Stimulated activated CD4-positive, alpha-beta T cell treated with anti-CD3 and anti-CD28 coated beads, TNF-alpha, amount 100 ng/mL, for 1 hour (primary cell): ENCODE results near the gene VPS13C.

ENCODE experiments used
- DNase-seq, 3 donors: peaks; one replicate each; pipeline ENCODE4 v3.0.0-alpha.2; 2020; ENCODE audit warnings: low read depth in 3 of 3, low spot score in 1 of 3

VPS13C gene

GRCh38 chr15:62060113-62060895 lies at the start of gene VPS13C:
Gene VPS13C, minus strand, starts transcription at chr15:62060447. Its CDS starts 73 bp downstream, at chr15:62060374.
- peak; percentile 77 to 82 (median 79) for DNase-seq

DNA sequence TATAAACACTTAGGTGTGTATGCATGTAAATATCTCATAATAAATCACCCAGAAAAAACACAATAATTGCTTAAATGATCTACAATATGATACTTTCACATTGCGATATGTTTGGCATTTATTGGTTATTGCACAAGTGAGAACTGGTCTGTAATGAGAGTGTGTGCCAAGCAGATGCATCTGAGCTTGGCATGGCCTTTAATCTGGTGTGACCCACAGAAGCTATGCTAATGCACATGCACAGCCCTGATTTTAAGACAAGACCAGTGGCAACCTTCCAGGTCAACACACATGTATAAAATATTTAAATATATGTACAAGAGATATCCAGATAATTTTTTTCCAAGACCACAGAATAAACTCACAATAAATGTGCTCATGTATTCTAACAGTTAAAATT lies 49.2 kb upstream of the VPS13C start:
- no peak for DNase-seq

- no peak for DNase-seq
Measured at GRCh38 chr15:62108411-62108810, 48.2 kb upstream of the VPS13C start.

DNA sequence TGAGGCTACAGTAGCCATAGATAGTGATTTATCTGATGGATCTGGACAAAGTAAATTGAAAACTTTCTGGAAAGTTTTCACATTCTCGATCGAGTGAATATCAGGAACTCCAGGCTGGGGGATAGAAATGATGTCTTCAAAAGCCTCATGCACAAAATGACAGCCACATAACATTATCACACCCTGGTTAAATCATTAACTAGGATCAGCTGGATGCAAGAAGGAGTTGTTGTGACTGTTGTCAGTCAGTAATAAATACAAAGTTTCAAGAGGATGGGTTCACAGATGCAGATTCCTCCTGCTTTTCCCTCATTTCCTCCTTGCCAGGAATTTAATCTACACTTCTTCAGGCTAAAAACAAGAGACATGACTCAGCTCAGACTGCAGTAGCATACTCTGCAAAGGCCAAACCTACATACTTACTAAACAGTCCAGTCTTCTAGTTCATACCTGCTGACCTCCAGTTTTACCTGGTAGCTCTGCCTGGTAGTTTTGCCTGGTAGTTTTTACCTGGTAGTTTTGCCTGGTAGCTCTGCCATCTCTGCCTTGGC lies 47.4 kb upstream of the VPS13C start:
- DNase-seq = no peak

DNA sequence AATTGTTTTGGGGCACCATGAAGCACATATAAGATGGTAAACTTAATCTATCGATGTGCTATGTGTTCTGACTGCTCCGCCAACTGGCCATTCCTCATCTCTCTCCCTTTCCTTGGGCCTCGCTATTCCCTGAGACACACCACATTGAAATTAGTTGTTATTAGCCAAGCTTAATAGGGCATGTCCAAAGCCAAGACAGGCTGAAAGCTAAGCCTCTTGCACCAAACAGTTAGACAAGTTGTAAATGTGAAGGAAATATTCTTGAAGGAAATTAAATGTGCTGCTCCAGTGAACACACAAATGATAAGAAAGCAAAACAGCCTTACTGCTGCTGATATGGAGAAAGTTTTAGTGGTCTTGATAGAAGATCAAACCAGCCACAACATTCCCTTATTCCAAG lies 45.8 kb upstream of the VPS13C start:
- no peak for DNase-seq

GRCh38 chr15:62105266-62105665 lies 45.0 kb upstream of the VPS13C start:
- no peak for DNase-seq

DNA sequence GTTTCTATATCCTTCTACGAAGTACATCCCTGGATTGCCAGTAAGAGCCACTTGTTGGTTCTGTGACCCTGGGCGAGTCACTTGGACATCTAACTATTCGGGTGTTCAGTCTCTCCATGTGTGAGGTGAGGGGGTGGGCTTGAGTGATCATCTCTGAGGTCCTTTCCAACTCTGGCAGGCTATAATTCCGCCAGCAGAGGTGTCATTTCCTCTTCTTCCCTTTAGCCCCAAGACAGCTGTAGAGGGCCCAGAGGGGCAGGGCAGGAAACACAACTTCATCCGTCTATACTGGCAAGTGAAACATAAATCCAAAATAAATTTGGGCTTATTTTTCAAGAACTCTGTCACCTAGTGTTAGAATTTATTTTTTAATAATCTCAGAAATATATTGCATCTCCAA lies 44.6 kb upstream of the VPS13C start:
- no peak for DNase-seq

- DNase-seq = no peak
Measured at GRCh38 chr15:62104401-62104800, 44.2 kb upstream of the VPS13C start.

DNA sequence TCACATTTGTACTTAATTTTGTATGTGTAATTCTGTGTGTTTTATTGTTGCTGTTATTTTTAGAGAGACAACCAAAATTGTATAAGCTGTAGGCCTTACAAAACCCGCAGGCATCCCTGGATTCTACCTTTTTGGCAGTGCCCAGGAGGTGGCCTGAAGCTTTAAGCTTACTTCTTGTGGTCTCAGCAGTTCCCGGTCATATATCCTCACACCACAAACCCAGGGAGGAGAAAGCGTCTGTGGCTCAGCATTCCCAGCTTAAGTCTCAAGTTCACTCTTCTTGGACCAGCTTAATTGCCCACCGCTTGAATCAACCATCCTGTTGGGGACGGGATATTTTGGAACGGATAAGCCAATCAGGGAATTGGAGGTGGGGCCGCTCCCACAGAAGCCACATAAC lies 43.2 kb upstream of the VPS13C start:
- no peak for DNase-seq

DNA sequence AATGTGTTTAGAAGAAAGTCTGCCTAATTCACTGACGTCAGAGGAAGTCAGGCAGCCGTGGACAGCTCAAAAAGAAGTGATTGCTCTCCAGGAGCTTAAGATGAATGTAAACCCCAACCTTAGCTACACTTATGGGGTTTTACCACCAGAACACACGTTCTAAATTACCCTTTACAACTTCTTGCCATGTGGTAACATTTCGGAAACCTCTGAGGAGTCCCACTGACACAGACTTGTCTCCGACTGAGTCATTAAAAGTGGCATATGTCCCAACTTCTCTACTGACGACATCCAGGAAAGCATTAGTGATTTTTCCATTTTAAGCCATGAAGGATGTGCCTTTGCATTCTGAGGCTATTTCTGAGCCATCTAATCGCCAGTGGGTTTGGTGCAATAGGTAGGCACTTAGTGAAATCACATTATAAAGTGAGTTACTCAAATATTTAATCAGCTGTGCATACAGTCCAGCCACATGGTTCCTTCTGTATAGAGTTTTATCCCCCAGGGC lies 38.9 kb upstream of the VPS13C start:
- no peak for DNase-seq

DNA sequence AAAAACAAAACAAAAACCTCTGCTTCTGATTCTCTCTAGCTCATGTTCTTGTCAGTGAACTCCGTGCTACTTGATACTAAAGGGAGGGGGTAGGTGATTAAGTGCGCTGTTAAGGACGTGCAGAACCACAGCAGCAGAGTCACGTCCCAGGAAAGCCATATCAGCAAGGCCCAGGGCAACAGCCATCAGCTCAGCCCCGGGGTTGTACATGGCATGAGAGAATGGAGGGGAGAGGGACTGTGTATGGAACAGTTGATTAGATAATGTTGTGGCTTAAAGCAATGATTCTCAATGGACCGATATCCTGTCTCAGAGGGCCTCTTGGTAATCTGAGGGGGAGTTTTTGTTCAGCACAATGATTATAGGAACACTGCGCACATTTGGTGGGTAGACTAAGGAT lies 34.1 kb upstream of the VPS13C start:
- DNase-seq = no peak

- DNase-seq = no peak
Measured at GRCh38 chr15:62093809-62094208, 33.6 kb upstream of the VPS13C start.

GRCh38 chr15:62090988-62091387 lies 30.7 kb upstream of the VPS13C start:
- DNase-seq = no peak

- DNase-seq = no peak
Measured at GRCh38 chr15:62089616-62090015, 29.4 kb upstream of the VPS13C start.

DNA sequence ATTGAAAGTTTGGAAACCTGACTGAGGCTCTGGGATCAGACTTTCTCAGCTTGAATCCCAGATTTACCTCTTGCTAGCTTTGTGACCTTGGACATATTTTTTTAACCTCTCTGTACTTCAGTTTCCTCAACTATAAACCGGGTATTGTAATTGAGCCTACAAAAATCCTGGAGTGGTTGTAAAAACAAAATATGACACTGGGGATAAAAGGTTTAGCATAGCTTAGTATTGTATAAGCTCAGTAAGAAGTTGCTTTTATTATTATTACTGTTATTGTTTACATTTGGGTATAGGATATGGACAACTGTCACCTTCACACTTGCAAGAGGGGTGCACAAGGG lies 28.1 kb upstream of the VPS13C start:
- DNase-seq = no peak

DNA sequence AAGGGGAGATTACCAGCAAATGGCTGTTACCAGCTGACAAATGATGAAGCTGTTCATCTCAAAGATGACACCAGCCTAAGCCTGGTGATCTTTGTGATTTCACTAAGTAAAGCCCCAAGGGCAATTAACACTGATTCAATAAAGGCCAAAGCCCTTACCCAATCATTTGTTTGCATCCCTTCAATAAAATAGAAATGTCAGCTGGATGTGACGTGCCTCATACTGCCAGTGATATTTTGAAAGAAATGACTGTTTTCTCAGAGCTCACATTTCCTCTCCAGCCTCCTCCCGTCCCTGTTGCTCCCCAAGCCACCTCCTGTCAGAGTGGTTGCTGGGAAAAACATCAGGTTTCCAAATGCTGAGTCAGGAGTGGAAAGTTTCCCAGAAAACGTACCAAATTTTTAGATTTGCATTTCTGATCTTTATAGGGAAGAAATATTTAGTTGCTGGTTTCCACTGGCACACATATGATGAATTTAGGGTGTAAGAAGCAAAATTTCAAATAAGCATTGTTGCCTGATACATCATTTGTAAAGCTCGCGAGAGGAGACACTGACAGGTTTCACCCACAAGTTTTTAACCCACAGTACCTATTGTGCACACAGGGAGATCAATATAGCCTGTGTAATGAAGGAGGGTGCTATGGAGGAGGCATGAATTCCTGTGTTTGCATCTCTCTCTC lies 27.6 kb upstream of the VPS13C start:
- no peak for DNase-seq

DNA sequence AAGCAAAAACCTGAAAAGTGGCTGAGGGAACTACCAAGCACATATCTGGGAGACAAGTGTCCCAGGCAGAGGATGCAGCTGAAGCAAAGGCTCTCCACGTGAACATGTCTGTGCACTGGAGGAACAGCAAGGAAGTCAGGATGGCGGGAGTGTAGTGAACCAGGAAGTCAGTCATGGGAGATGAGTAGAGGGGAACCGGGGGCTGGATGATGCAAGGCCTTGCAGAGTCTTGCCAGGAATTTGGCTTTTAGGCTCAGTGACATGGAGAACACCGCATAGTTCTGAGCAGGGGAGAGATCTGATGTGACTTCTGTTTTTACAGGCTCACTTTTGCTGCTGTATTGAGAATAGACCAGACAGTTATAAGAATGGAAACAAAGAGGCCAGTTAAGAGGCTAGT lies 25.5 kb upstream of the VPS13C start:
- DNase-seq = no peak

DNA sequence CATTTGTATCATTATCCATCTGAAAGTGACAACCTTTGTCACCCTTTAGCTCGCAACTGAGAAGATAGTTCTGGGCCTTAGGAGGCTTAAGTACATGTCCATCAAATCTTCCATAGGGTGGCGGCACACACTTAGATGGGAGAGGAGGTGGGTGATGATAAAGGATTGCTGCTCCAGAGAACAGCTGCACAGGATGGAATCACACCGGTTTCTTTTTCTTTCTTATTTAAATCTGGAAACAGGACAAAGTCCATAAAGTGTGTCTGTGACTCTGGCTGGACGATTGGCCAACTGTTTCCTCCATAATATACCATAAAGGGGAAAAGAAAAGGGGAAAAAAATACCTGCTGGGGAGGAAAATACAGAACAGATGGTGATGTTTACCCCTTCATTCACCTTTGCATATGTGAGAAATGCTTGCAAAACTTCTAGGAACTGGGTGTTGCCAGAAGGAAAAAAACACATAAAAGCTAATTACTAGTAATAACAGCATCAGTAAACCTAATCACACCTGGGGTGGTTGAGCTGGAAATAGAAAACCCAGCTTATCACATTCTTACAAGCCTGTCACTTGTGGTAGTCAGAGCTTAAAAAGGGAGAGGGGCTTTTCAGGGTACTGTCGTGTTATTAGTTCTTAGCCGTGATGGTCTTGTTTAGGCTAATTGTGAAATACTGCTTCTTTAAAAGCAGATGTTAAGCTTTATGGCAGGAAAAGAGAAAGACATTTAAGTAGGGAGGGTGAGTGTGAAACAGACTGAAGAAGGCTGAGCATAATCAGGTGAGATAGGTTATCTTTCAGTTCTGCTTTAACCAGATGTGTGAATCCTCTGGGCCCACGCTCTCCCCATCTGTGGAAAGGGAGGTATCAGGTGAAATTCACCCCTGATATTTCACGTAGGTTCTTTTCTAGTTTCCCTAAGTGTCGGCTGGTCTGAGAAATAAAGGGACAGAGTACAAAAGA lies 23.2 kb upstream of the VPS13C start:
- no peak for DNase-seq

DNA sequence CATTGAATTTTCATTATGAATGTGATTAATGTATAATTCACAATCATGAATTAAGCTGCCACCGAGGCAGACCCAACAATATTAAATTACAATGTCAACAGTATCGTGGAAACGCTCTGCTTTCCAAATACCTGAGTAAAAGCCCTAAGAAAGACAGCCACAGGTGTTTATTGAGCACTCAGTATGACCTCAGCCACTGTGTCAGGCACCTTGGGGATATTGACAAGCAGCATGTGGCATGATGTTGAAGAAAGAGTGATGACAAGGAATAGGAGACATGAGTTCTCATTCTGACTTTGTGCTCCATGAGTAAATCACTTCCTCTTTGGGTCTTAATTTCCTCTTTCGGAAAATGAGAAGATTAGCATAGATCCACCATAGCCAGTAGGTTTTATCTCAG lies 19.3 kb upstream of the VPS13C start:
- DNase-seq = no peak

- no peak for DNase-seq
Measured at GRCh38 chr15:62075595-62076277, 15.5 kb upstream of the VPS13C start.
